HG03159 (cell line): ENCODE measurements around the gene HOXA3.

ENCODE experiments used
- ATAC-seq: cut with Tn5 transposase; IDR thresholded peaks from one replicate; pipeline ENCODE4 v1.9.1; 2021; ENCODE audit warnings: mild to moderate bottlenecking, moderate library complexity; ENCODE audit not compliant: unreplicated experiment

HOXA3 gene

DNA sequence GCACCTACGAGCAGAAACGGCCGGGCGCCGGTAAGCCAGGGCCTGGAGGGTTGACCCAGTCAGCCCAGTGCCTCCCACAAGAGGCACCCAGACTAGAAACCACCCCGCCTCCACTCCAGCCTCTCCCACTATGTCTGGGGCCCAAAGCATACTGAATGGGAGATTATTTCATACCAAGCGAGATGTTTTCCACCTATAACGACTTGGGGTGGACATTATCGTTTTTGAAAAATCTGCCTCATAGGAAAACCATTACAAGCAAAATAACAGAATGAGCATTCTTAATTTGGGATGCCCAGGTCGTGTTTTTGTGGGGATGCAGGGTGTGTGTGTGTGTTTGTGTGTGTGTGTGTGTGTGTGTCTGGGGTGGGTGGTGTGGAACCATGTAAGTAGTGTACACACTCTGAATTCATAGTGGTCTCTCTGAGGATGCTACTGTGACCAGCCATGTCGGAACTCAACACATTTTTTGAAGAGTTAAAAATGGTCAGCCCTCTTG, 6.4 kb downstream of the HOXA3 start:
- no peak for ATAC-seq

DNA sequence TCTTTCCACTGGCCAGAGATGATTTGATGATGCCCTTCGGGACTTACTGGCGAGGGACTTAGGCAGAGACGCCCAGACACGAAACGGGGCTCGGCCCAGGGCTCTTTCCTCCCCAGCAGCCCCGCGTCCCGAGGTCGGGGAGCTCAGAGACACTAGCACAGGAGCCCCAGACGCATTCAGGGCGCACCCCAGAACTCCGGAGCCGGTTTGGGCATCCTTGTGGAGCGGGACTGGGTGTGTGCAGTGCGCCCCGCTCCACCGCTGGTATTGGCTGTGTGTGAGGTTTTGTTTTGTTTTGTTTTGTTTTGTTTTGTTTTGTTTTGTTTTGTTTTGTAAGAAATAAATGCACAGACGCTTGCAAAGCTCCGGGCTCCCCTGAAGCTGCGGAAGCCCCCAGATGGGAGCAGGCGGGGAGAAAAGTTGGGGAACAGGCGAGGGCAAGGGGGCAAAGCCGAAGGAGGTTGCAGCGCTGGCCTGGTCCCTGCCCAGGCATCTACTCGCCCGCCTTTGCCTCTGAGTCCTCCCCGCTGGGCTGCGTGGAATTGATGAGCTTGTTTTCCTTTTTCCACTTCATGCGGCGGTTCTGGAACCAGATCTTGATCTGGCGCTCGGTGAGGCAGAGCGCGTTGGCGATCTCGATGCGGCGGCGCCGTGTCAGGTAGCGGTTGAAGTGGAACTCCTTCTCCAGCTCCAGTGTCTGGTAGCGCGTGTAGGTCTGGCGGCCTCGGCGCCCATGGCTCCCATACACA, 7.0 kb downstream of the HOXA3 start:
- ATAC-seq, result no peak

DNA sequence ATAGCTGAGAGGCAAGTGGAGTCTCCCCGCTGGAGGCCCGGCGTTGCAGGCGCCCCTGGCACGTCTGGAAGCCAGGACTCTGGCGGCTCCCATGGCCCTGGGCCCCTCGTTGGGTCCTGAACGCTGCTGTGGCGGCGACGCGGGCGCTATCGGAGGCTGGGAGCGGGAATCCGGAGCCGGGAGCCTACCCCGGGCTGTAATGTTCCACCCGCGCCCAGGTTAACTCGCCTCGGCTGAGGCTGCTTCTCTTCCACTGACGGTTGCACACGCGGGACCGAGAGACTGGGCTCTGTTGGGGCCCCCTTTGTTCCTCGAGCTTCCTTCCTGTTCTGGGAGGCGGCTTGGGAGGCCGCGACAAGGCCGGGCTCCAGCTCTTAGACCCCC, 7.6 kb downstream of the HOXA3 start:
- ATAC-seq, result no peak

DNA sequence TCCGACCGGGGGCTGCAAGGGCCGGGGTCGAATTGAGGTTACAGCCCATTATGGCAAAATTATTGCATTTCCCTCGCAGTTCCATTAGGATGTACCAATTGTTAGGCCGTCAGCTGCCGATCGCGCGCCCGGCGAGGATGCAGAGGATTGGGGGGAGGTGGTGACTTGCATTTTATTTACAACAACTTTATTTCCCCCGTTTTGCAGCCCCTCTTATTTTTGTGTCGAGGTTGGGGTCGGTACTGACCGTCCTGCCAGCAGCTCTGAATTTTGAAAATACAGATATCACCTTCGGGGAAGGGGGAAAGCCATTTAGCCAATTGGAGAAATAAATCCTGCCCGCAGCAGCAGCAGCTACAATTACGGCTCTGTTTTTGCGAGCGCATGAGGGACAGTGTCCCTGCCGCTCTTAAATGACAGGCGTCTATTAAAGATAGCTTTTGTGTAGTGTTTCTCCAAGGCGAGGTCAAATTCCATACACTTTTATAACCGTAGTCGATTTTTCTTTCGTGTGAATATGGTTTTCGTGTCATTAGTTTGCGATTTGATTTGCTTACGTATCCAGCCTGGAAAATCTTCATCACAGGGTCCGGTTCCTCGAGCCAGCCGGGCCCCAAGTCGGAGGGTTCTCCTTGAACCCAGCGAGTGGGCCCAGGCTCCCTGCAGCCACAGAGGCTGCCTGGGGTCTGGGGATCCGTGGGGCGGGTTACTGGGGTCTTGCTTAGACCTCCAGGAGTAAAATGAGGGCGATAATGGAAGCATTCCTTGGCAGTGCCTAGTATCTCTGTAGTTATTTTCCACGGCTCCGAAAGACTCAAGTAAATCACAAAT, 8.2 kb downstream of the HOXA3 start:
- ATAC-seq, result no peak

DNA sequence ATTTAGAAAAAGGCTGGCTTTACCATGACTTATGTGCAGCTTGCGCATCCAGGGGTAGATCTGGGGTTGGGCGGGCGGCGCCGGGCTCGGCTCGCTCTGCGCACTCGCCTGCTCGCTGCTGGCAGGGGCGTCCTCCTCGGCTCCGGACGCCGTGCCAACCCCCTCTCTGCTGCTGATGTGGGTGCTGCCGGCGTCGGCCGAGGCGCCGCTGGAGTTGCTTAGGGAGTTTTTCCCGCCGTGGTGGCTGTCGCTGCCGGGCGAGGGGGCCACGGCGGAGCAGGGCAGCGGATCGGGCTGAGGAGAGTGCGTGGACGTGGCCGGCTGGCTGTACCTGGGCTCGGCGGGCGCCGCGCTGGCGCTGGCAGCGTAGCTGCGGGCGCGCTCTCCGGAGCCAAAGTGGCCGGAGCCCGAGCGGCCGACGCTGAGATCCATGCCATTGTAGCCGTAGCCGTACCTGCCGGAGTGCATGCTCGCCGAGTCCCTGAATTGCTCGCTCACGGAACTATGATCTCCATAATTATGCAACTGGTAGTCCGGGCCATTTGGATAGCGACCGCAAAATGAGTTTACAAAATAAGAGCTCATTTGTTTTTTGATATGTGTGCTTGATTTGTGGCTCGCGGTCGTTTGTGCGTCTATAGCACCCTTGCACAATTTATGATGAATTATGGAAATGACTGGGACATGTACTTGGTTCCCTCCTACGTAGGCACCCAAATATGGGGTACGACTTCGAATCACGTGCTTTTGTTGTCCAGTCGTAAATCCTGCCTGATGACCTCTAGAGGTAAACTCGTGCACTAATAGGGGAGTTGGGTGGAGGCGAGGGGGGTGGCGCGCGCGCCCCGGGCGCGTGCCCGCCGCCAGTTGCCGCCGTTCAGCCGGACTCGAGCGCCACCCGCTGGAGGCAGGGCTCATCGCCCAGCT, 9.1 kb downstream of the HOXA3 start, which contains the start of gene HOXA5:
Gene HOXA5, minus strand, starts transcription at position 659 of the 927 bp plus-strand sequence. Its CDS starts 74 bp downstream, at position 585.
- no peak for ATAC-seq

DNA sequence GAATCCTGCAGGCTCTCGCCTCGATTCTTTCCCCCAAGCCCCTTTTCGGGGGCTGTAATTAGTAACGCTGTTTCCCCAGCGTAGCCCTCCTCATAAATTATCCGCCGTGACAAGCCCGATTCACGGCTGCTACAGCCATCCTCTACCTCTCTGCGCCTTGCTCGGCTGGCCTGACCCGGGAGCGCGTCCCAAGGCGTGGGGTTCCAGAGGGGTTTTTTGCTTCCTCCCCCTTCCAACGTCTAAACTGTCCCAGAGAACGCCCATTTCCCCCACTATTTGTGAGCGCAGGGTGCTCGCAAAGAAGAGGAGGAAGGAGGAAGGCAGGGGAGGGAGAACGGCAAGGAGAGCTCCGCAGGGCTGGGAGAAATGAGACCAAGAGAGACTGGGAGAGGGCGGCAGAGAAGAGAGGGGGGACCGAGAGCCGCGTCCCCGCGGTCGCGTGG, 9.8 kb downstream of the HOXA3 start:
- no peak for ATAC-seq

DNA sequence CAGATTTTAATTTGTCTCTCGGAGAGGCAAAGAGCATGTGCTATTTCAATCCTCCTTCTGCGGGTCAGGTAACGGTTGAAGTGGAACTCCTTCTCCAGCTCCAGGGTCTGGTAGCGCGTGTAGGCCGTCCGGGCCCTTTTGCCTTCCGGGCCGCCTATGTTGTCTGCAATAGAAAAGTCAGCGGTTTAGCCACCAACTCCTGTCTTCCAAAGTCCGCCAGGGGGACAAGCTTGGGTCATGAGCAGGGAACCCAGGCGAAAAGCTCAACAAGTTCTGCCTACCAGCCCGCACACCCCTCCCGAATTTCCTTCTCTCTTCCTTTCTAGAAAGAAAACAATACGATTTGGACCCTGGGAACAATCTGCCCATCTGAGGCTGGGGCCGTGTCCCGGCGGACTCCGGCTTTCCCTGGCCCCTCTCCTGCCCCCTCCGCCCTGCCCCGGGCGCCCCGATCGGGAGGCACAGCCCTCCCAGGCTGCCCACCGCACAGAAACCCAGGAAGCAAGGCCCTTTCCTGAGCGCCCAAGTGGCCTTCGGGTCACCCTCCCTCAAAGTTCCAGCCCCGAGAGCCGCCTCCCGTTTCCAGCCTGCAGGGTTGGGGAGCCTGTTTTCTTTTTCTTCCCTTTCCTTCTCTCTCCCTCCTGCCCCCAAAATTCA, 10.3 kb downstream of the HOXA3 start:
- no peak for ATAC-seq

DNA sequence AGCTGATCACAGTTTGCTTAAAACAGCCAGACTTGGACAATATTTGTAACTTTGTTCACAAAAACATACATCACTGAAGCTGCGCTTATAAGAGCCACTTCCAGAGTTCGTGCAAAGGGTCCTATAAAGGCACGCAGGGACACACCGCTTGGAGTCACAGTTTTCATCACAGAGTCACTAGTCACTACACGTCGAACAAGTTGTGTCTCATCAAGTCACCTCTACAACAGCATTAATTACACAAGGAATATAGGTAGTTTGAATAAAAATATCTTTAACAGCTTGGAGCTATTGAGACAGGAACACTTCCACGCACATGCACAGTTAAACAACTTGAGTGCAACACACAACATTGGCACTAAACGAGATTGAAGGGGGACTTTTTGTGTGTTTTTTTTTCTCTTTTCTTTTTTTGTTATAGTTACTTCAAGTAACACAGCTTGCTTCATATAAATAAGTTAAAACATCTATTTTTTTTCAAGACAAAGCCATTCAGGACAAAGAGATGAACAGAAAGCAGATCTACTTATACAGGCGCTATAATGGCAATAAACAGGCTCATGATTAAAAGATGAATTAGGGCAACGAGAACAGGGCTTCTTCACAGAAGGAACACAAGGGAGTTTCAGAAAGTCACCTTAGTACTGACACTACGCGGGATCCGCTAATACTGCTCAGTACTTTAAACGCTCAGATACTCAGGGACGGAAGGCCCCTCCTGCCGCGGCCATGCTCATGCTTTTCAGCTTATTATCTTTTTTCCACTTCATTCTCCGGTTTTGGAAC, 11.1 kb downstream of the HOXA3 start:
- ATAC-seq, result no peak

DNA sequence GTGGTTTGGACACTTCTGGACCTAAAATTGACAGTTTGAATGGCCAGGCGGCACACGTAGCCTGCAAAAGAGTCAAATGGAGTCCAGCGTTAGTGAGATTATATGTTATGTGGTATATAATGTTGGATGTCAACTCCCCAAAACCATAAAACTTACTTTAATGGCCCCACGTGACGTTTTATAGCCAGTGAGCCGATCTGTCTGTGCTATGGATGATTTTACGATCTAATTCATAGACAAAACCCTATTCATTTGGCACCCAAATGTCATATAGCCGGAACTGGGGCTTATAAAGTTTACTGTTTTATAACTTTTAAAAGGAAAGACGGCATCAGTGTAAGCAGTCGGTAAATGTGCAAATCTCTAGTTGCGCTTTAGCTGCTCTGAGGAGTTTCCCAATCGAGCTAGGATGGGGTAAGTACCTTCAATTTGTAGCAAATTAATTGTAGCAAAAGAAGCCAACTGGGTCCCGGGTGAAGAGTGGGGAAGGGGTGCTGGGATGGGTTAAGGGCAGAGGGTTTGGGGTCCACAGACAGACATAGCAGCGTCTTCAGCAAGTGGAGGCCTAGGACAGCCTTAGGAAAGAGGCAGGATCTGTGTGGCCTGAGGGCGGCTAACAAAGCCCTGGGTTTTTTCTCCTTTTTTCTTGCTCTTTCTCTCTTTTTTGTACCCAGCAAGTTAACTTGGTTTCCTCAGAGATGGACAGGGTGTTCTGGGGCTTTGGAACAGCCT, 12.1 kb downstream of the HOXA3 start:
- ATAC-seq, result no peak

DNA sequence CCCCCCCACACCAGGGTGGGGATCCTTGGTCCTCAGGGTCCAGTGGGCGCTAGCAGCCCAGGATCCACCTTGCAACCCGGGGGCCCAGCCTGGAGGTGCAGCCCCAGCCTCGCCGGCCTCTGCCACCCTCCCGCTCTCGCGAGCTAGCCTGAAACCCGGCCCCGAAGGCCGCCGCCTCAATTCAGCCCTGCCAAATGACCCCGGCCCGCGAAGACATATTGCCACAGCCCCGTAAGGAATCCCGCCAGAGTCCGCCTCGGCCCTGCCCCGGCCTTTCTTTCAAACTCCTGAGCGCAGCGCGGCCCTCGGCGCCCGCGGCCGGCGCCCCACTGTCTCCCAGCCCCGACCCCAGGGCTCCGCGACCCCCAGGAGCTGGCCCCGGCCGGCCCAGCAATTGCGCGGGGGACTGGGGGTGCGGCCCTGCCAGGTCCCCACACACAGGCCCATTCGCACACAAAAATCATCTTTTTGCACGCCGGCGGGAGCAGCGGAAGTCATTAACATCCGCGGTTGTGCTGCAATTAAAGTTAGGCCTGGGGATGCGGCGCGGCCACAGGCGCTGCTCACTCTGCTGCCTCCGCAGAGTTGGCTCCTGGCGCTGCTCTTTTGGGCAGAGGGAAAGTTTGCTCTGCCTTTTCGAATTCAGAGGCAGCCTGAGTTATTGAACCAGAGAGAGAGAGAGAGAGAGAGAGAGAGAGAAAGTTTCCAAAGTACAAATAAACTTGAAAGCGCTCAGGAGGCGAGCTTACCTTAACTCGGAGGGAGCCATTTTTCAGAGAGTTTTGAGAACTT, 12.9 kb downstream of the HOXA3 start:
- ATAC-seq, result no peak

DNA sequence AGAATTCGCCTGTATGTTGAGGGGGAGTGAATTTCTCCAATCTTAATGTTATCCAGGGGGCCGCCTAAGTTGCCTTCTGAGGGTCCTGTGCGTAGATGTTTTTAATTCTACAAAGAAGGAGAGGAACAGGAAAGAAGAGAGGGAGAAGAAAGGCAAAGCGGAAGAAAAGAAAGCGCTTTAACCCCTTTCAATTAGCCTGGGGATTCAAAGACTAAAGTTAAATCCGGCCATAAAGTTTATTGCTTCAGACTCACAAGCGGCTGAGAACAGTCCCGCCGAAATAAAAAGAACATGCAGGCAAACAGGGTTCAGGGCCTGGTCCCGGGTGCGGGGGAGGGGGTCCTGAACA, 13.4 kb downstream of the HOXA3 start:
- ATAC-seq, result no peak

DNA sequence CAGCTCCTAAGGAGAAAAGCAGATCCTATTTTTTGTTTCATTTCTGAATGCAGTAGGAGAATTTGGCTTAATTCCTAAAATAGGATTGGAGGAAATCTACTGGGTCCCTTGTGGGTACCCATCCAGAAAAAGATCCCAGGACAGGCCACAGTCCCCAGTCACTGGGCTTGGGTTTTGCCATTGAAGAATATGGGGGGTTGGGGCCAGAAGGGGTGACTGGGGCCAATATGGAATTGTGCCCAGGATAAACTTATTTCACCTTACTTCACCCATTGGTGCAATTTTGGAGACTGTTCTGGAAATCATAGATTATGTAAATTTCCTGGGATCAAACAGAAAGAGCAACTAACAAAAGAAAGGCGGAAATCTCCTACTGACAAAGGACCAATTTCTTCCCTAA, 13.9 kb downstream of the HOXA3 start:
- no peak for ATAC-seq

DNA sequence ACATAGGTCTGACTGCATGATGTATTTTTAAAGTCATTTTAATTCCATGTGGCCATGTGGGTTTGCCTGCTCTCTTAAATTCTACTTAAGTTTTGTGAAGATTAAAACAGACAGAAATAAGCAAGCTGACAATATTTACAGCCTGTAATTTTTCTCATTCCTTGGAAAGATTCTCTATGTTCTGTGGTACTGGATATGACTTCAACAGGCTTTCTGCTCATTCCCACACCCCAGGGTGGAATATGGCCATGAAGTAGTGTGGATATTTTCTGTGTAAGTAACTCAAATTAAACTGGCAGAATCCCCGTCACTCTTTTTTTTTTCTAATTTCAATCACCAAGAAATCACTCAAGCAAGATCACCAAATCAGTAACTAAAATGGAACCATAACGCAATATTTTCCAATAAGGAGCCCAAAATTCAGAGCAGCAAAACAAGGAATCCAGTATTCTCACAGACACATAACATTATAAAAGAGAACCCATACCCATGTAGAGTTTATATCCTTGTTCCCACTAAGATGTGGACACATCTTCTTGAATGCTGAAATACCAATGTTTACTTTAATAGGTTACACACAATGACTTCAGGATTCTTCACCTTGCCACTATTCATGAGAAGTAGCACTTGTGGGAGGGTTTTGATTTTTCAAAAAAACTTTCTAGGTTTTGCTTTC, 14.6 kb downstream of the HOXA3 start:
- no peak for ATAC-seq

DNA sequence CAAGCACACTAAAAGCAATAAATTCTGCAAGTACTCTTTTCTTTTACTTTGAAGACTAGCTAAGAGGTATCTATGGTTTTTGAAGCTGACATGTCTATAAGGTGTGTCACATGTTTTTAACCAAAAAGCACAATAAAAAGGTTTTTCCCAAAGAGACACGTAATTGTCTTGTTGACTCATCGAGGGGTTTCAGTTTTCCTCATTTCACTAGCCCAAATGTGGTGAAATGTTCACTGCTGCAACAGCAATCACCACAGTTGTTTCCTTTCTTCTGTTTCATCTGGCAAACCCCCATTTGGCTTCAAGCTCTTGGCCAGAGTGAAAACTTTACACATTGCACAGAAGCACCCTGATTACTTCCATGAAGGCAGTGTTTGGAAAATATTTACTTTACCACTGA, 18.0 kb downstream of the HOXA3 start:
- ATAC-seq, result no peak

DNA sequence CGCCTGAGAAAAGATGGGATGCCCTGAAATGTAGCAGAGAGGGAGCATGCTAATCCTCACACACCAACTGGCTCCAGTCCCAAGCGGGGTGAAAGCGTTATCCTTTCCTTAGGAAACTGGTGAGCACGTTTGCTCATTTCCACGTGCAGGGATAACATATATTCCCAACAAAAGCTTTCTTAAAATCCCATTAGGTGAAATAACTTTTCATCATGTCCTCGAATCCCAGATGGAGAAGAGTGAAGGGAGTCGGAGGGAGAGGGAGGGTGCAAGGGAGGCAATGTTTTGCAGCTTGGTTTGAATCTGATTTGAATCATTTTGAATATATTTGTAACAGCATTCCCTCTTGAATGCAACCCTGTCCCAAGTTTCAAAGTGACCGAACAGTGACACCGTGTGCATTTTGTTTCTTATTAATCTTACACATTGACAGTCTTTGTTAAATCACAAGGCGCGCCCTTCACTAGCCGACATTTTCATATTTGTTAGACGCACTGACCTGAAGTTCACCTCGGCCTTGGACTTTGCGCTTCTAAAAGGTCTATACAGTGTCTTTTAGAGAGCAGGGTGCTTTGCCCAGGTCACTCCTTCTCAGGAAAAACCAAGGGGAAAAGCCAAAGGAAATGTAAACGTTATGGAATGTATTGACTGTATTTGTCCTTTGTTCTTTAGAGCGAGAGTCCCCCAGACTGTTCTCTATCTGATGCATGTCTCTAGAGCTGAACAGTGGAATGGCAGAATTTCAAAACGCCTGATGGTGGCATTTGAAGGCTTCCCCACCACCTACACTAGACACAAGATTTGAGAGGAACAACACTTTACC, 18.8 kb downstream of the HOXA3 start:
- no peak for ATAC-seq

DNA sequence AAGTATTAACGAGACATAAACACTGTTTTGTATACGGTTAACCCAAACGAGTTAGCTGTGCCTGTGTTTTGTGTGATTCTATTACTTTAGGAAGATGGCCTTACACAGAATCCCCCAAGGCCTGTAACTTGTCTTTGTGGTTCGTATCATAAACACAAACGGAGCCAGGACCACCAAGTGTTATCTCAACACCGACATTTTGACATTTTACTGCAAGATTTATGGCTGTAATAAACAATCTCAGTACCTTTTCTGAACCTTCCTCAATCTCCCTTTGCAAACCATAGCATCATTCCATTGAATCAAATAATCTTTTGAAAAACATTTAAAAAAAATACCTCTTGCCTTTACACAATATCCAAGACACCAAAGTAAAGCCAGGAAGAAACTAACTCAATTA, 19.4 kb downstream of the HOXA3 start:
- ATAC-seq, result no peak

DNA sequence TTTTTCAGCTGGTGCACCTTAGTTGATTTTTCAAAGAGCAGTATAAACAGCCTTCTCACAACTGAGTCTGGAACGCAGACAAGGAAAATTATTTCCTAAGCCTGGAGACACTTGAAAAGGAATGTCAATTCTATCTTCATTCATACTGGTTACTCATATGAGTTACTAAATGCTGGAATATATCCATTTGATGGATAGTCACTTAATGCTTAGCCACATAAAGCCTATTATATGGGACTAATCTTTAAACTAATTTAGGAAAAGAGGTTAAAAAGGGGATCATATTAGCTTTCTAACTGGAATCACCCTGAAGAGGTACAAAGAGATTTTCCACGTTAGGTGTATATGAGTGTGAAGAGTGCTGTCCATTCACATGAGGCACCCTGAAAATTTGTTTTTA, 20.2 kb downstream of the HOXA3 start:
- ATAC-seq, result no peak
